Lower lobe of right lung (tissue), 2 donors: ENCODE results near the gene MED8. TPM values are rescaled to one million over a fixed set of nuclear protein-coding genes. Genes with fewer than 3 reads are reported as not detected.

Experiments
- ATAC-seq, 2 donors: fragments of 200-7000 bp; cut with Tn5 transposase; one replicate each; pipeline ENCODE4 v1.9.1; 2020 to 2022; ENCODE audit warnings: mild to moderate bottlenecking in 2 of 2, moderate library complexity in 2 of 2
- DNase-seq: peaks from one replicate; pipeline ENCODE4 v3.0.0-alpha.2; 2020
- H3K27ac ChIP-seq: fragments of 200-600 bp; one replicate; pipeline ENCODE4 v1.8.0; 2022
- H3K27me3 ChIP-seq: fragments of 200-600 bp; one replicate; pipeline ENCODE4 v1.8.0; 2022; ENCODE audit warnings: low read depth
- H3K36me3 ChIP-seq: fragments of 200-600 bp; one replicate; pipeline ENCODE4 v1.8.0; 2022; ENCODE audit warnings: mild to moderate bottlenecking
- H3K4me1 ChIP-seq: fragments of 200-600 bp; one replicate; pipeline ENCODE4 v1.8.0; 2022
- H3K4me3 ChIP-seq: fragments of 200-600 bp; one replicate; pipeline ENCODE4 v1.8.0; 2022; ENCODE audit warnings: mild to moderate bottlenecking
- H3K9me3 ChIP-seq: fragments of 200-600 bp; one replicate; pipeline ENCODE4 v1.8.0; 2022
- CTCF ChIP-seq: fragments of 200-600 bp; IDR thresholded peaks from one replicate; pipeline ENCODE4 v1.8.0; 2022; ENCODE audit warnings: antibody characterized with exemption, mild to moderate bottlenecking
- intact Hi-C: fragments of 100-400 bp; cut with DNase I; formaldehyde crosslinking; loops from one replicate; pipeline ENCODE4 v1.11.0; 2022
- total RNA-seq: library from RNA; stranded (reverse); fragmentation: NEBNext Ultra II Directional; extraction: Animal tissue kit (Norgen Biotek cat#: 25700); gene quantifications from one replicate; pipeline ENCODE4 v1.2.1, GENCODE V29; 2021
- donor health status: DM: no; HTN: yes; CAD: no; lungs with severe emphysema.

Gene MED8
- total RNA-seq, 1 donor from 2014 or later = 35.4 TPM

- intact Hi-C loops = no loop called here
- Histone ChIP-seq H3K4me1 (peaks cover 26% of the 10 kb centered on the region), H3K27me3 (no peaks in the 10 kb centered on the region), H3K36me3 (peaks cover 17% of the 10 kb centered on the region), H3K27ac (no peak overlapping the region), H3K4me3 (no peak overlapping the region), H3K9me3 (no peaks in the 10 kb centered on the region)
- ATAC-seq = no peak
- no peak for DNase-seq
- TF ChIP-seq CTCF = no peak
Observed at GRCh38 chr1:43392702-43393101, 3.1 kb upstream of the MED8 start.

DNA sequence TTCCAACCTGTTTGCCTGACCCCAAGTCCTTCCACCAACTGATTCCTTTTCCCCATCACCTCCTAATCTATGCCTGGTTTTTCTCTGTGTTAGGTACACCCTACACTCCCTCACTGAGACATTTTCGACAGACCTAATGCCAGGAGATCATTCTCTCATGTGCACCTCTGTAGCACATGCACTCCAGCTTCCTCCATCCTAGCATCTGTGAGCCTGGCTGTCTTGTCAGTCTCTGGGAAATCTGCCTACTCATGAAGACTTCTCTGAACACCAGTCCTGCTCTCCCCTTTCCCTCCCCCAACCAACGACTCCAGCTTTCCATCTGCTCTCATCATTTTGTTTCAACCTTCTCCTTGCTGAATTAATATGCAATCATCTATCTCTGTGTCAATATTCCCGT is 987 bp downstream of the MED8 start:
- Histone ChIP-seq H3K27me3 (no peaks in the 10 kb centered on the region), H3K36me3 (peaks cover 40% of the 10 kb centered on the region), H3K9me3 (no peaks in the 10 kb centered on the region), H3K4me3 (peak overlapping the region; percentile 83), H3K4me1 (peaks cover 33% of the 10 kb centered on the region), H3K27ac (peak overlapping the region; percentile 85)
- ATAC-seq (no peak), DNase-seq (no peak)
- no peak for TF ChIP-seq CTCF
- intact Hi-C loops = no loop called here

DNA sequence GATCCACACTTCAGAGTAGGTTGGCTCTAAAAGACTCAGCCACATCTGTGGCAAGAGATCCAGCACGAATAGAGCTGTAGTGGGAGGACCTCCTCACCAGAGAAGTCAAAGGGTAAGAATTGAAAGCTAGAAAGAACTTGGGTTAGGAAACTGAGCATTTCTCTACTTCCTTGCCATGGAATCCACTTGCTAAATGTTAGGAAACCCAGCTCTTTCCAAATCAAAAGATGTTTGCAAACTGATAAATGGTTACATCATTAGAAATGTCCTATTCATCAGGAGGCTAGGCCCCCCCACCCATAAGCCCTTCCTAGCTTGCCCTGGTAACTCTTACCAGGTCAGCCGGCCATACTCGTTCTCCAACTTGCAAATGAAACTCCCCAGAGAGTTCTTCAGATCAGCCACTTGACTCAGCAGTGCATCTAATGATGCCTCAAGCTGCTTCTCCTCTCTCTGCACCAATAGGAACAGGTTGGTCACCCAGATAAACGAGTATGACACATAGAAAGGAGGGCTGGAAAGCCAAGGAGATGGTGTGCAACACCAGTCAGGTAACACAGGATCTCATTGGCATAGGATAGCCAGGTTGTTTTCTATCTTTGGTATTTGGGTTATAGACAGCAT is 1.5 kb downstream of the MED8 start:
- ATAC-seq (peak in 1 of 2 donors; percentile 2), DNase-seq (no peak)
- Histone ChIP-seq H3K9me3 (no peaks in the 10 kb centered on the region), H3K27me3 (no peaks in the 10 kb centered on the region), H3K4me3 (peak overlapping the region; percentile 83), H3K36me3 (peaks cover 45% of the 10 kb centered on the region), H3K27ac (no peak overlapping the region), H3K4me1 (peaks cover 33% of the 10 kb centered on the region)
- no peak for TF ChIP-seq CTCF
- intact Hi-C loops = no loop called here

GRCh38 chr1:43386676-43387075 is 2.9 kb downstream of the MED8 start:
- no peaks in the 10 kb centered on the region for H3K9me3 ChIP-seq
- H3K4me1 ChIP-seq = peaks cover 44% of the 10 kb centered on the region
- no peak for DNase-seq
- no peak for TF ChIP-seq CTCF
- H3K4me3 ChIP-seq = no peak overlapping the region
- intact Hi-C loops = no loop called here
- H3K36me3 ChIP-seq = peaks cover 59% of the 10 kb centered on the region
- ATAC-seq = no peak
- no peak overlapping the region for H3K27ac ChIP-seq
- H3K27me3 ChIP-seq = no peaks in the 10 kb centered on the region

DNA sequence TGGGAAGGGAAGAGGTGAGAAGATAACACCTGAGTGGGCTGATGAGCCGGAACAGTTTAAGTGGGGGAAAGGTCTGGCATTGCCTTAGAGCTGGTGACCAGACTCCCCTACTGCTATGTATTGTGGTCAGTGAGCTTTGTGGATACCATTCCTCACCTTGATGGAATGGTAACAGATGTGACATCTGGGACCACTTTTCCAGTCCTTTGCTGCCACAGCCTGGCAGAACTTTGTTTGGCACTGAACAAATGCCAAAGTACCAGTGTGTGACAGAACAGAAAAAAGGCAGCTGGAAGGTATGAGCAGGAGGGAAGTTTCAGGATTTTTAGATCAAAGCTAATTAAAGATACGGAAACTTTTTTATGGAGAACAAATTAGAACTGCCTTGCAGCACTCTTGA is 6.2 kb downstream of the MED8 start:
- peak; percentile 12 for TF ChIP-seq CTCF

More for the DNA sequence above, 6.2 kb downstream of the MED8 start:
- H3K4me3 ChIP-seq = no peak overlapping the region
- ATAC-seq = no peak
- H3K27ac ChIP-seq = no peak overlapping the region
- peaks cover 74% of the 10 kb centered on the region for H3K36me3 ChIP-seq
- H3K27me3 ChIP-seq = no peaks in the 10 kb centered on the region
- DNase-seq = no peak
- peaks cover 28% of the 10 kb centered on the region for H3K4me1 ChIP-seq
- no peaks in the 10 kb centered on the region for H3K9me3 ChIP-seq
- intact Hi-C loops = no loop called here
